ENCODE measurements around the gene MB. TPM values are rescaled to one million over a fixed set of nuclear protein-coding genes. Genes with fewer than 3 reads are reported as not detected.

MB gene
- total RNA-seq, 1 donor from 2014 or later, result not detected

- TF ChIP-seq, protein P1, sequence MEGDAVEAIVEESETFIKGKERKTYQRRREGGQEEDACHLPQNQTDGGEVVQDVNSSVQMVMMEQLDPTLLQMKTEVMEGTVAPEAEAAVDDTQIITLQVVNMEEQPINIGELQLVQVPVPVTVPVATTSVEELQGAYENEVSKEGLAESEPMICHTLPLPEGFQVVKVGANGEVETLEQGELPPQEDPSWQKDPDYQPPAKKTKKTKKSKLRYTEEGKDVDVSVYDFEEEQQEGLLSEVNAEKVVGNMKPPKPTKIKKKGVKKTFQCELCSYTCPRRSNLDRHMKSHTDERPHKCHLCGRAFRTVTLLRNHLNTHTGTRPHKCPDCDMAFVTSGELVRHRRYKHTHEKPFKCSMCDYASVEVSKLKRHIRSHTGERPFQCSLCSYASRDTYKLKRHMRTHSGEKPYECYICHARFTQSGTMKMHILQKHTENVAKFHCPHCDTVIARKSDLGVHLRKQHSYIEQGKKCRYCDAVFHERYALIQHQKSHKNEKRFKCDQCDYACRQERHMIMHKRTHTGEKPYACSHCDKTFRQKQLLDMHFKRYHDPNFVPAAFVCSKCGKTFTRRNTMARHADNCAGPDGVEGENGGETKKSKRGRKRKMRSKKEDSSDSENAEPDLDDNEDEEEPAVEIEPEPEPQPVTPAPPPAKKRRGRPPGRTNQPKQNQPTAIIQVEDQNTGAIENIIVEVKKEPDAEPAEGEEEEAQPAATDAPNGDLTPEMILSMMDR (IDR thresholded peaks at IDR 0.05), result no peak
- TF ChIP-seq EZH2phosphoT487 (IDR thresholded peaks at IDR 0.05) (no peak), EZH2 (IDR thresholded peaks at IDR 0.05) (no peak)
- Histone ChIP-seq H3K9me3 (ENCODE audit: low read depth) (no peaks in the 10 kb centered on the region), H3K79me2 (ENCODE audit: low read depth) (no peaks in the 10 kb centered on the region), H4K20me1 (ENCODE audit: low read depth) (no peaks in the 10 kb centered on the region), H2AFZ (replicated peaks) (no peak overlapping the region), H3K27ac (no peak overlapping the region), H3K27me3 (no peaks in the 10 kb centered on the region), H3K9ac (no peak overlapping the region), H3F3A (ENCODE audit: low read depth) (peaks cover 7% of the 10 kb centered on the region), H3K4me1 (peaks cover 23% of the 10 kb centered on the region), H3K4me2 (no peak overlapping the region), H3K36me3 (no peaks in the 10 kb centered on the region), H3K4me3 (no peak overlapping the region)
- Mint-ChIP-seq H3K36me3 (no peaks in the 10 kb centered on the region), H3K9me3 (no peaks in the 10 kb centered on the region), H3K27ac (peak overlapping the region; percentile 79), H3K4me1 (peaks cover 24% of the 10 kb centered on the region), H3K4me3 (no peak overlapping the region), H3K27me3 (ENCODE audit: insufficient read depth, low read depth) (peaks cover 5% of the 10 kb centered on the region)
- peak; percentile 41 for DNase-seq (ENCODE audit: low spot score)
Measured at GRCh38 chr22:35620624-35621251, 3.6 kb upstream of the MB start.

GRCh38 chr22:35619336-35620094, 2.4 kb upstream of the MB start:
- no peaks in the 10 kb centered on the region for H3K79me2 ChIP-seq (ENCODE audit: low read depth)
- Mint-ChIP-seq H3K27me3 (ENCODE audit: insufficient read depth, low read depth) (peaks cover 6% of the 10 kb centered on the region), H3K9me3 (no peaks in the 10 kb centered on the region), H3K27ac (peak overlapping the region; percentile 55), H3K4me1 (peaks cover 24% of the 10 kb centered on the region), H3K4me3 (no peak overlapping the region), H3K36me3 (no peaks in the 10 kb centered on the region)
- TF ChIP-seq EZH2 (IDR thresholded peaks at IDR 0.05), result no peak
- no peak for TF ChIP-seq EZH2phosphoT487 (IDR thresholded peaks at IDR 0.05)
- TF ChIP-seq, protein P1 (IDR thresholded peaks at IDR 0.05), result no peak
- H3K36me3 ChIP-seq, result no peaks in the 10 kb centered on the region
- peaks cover 23% of the 10 kb centered on the region for H3K4me1 ChIP-seq
- H3K4me3 ChIP-seq, result no peak overlapping the region
- no peaks in the 10 kb centered on the region for H4K20me1 ChIP-seq (ENCODE audit: low read depth)
- H3K27me3 ChIP-seq, result no peaks in the 10 kb centered on the region
- no peak for DNase-seq (ENCODE audit: low spot score)
- no peak overlapping the region for H3K27ac ChIP-seq
- H3K4me2 ChIP-seq, result no peak overlapping the region
- H3K9ac ChIP-seq, result no peak overlapping the region
- peaks cover 7% of the 10 kb centered on the region for H3F3A ChIP-seq (ENCODE audit: low read depth)
- no peak overlapping the region for H2AFZ ChIP-seq (replicated peaks)
- no peaks in the 10 kb centered on the region for H3K9me3 ChIP-seq (ENCODE audit: low read depth)

DNA sequence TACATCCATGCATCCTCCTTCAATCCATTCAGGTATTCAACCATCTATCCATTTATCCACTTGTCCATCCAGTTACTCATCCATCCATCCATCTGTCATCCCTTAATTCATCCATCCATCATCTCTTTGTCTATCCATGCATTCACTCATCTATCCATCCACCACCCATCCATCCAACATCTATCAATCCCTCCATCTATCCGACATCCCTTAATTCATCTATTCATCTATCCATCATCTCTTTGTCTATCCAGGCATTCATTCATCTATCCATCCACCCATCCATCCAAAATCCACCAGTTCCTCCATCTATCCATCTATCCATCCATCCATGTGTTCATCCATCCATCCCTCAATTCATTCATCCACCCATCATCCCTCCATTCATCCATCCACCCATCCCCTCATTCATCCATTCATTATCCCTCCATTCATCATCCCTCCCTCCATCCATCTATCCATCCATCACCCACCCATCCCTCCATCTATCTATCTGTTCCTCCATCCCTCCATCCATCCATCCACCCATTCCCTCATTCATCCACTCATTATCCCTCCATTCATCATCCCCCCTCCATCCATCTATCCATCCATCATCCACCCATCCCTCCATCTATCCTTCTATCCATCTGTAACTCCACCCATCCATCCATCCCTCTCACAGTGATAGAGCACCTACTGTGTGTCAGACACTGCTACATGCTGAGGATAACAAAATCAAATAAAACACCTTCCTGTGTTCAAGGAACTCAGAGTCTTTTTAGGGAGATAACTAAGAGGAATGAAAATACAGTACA, 1.5 kb upstream of the MB start:
- TF ChIP-seq, protein P1 (IDR thresholded peaks at IDR 0.05), result no peak
- TF ChIP-seq EZH2 (IDR thresholded peaks at IDR 0.05) (no peak), EZH2phosphoT487 (IDR thresholded peaks at IDR 0.05) (no peak)
- no peak for DNase-seq (ENCODE audit: low spot score)

More for the DNA sequence above, 1.5 kb upstream of the MB start:
- H3K4me2 ChIP-seq, result no peak overlapping the region
- no peaks in the 10 kb centered on the region for H3K79me2 ChIP-seq (ENCODE audit: low read depth)
- H3K27me3 ChIP-seq, result no peaks in the 10 kb centered on the region
- no peak overlapping the region for H3K4me3 Mint-ChIP-seq
- H3K36me3 ChIP-seq, result no peaks in the 10 kb centered on the region
- no peak overlapping the region for H3K27ac ChIP-seq
- no peak overlapping the region for H2AFZ ChIP-seq (replicated peaks)
- H4K20me1 ChIP-seq (ENCODE audit: low read depth), result no peaks in the 10 kb centered on the region
- peaks cover 23% of the 10 kb centered on the region for H3K4me1 ChIP-seq
- H3K27me3 Mint-ChIP-seq (ENCODE audit: insufficient read depth, low read depth), result peaks cover 7% of the 10 kb centered on the region
- no peaks in the 10 kb centered on the region for H3K9me3 Mint-ChIP-seq
- H3K4me3 ChIP-seq, result no peak overlapping the region
- H3F3A ChIP-seq (ENCODE audit: low read depth), result peaks cover 7% of the 10 kb centered on the region
- peaks cover 24% of the 10 kb centered on the region for H3K4me1 Mint-ChIP-seq
- no peaks in the 10 kb centered on the region for H3K36me3 Mint-ChIP-seq
- H3K27ac Mint-ChIP-seq, result no peak overlapping the region
- H3K9ac ChIP-seq, result no peak overlapping the region
- H3K9me3 ChIP-seq (ENCODE audit: low read depth), result no peaks in the 10 kb centered on the region
